Hippocampal formation (tissue), 2 donors: ENCODE results near the gene MACROD1.
A peak's percentile ranks its signal among the peaks of the same experiment; 100 is the strongest.

Source experiments
- DNase-seq, 2 donors: peaks; one replicate each; lab custom pipeline; 2025; lab: John Stamatoyannopoulos, UW

MACROD1 gene

GRCh38 chr11:64113462-64113780 is 52.5 kb downstream of the MACROD1 start:
- no peak for DNase-seq

DNA sequence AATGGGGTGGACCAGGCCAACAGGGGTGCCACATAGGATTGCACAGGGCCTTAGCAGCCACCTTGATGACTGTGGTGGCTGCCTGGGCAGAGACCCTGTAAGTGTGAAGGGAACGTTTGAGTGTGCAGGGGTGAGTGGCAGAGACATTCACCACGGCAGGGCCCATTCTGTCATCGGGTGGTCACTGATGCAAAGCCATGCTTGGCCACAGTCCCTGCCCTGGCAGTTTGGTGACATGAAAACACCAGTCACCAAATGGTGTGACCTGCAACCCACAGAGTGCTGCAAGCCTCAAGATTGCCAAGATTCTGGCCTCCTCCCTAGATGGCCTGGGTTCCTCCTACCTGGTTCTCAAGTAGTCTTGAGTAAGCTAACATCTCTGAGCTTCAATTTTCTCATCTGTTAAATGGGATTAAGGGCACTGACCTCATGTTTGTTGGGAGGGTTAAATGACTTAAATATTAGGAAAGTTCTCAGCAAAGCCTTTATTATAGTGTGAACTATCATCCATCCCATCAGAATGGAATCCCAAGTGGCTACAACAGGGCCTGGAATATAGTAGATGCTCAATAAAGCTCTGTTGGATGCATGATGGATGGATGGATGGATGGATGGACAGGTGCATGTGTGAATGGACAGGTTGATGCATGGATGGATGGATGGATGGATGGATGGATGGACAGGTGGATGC is 53.0 kb downstream of the MACROD1 start:
- no peak for DNase-seq

- DNase-seq, result no peak
Observed at GRCh38 chr11:64110465-64111375, 55.2 kb downstream of the MACROD1 start.

DNA sequence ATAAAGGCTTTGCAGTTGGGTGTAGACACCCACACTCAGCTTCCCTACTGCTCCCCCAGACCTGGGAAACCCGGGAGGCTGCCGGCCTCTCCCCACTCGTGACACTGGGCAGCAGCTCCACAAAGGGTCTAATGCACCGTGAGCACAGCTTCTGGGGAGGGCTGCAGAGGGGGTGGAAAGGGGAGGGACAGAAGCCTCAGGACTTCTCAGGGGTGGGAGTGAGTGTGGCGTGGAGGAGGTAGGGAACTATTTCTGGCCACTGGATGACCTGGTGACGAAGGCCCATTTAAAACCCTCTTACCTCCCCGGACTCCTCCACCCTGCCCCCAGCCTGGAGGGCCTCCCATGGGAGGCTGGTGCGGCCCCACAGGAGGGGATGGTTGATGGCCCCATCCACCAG is 56.6 kb downstream of the MACROD1 start:
- DNase-seq, result no peak

GRCh38 chr11:64107303-64107702 is 58.6 kb downstream of the MACROD1 start:
- no peak for DNase-seq

- DNase-seq, result no peak
Observed at GRCh38 chr11:64104632-64105031, 61.3 kb downstream of the MACROD1 start.

GRCh38 chr11:64103277-64103985 is 62.5 kb downstream of the MACROD1 start:
- DNase-seq, result no peak

DNA sequence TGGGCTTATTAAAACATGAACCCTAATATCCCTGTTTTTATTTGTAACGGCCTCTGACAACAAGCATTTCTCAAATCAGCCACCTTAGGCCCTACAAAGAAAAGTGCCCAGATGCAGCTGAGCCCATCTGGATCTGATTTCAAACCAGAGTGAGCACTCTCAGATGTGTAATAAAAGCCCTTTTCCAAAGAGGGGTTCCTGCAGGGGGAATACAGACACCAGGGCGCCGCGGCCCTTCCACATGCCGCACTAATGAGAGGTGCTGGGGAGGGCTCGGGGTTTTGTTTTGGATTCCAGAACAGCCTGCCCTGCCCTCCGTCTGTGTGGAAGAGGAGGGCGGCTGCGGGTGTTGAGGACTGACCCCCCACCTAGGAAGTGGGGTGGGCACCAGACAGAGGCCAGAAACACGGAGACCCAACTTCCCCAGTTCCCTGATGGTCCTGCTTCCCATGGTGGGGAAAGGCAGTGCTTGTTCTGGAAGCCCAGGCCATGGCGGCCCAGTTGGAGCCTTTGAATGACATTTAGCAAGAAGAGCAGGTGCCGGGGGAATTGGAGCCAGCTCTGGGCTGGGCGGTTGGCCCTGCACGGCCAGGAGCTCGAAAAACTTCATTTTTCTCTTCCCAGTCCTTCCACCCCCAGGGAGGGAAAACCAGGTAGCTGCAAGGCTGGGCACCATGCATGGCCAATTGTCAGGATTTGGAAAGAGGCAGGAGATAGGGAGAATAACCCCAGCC is 63.7 kb downstream of the MACROD1 start:
- no peak for DNase-seq

DNA sequence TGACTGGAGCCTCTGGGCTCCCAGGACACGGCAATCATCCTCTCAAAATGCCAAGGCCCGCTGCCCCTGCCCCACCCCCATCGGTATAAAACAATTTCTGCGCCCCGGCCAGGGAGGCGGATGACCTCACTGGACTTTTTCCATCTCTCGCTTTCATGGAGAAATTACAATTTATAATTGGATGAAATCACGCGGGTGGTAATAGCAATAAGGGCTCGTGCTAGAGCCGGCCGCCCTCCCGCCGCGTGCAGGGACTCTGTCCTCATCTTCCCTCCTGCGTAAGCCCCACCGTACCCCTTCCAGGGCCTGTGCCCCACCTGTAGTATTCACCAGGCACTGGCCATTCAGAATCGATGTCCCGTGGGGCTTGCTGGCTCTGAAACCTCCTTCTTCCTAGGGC is 64.5 kb downstream of the MACROD1 start:
- DNase-seq, result peak; percentile 37 to 51

DNA sequence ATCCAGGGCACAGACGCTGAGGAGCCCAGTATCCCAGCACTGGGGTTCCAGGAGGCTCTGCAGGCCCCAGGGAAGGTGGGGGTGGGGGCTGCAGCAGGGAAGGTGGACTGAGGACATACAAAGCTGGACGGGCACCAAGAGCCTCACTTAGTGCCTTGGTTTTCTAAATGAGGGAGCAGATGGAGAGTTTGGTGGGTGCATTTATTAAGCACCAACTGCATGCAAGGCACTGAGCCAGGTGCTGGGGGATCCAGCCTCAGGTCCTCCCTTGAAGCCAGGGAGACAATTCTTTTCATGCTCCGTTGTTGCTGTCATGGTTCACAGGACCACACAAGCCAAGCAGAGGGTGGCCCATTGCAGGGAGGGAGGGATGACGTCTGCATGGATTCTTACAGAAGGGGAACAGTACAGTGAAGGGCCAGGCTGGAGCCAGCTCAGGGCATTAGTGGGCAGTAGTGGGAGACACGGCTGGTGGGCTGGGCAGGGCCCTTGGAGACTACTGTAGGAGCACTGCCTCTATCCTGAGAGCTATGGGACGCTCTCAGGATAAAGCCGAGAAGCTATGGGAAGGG is 65.0 kb downstream of the MACROD1 start:
- no peak for DNase-seq

- no peak for DNase-seq
Observed at GRCh38 chr11:64100360-64100759, 65.6 kb downstream of the MACROD1 start.

DNA sequence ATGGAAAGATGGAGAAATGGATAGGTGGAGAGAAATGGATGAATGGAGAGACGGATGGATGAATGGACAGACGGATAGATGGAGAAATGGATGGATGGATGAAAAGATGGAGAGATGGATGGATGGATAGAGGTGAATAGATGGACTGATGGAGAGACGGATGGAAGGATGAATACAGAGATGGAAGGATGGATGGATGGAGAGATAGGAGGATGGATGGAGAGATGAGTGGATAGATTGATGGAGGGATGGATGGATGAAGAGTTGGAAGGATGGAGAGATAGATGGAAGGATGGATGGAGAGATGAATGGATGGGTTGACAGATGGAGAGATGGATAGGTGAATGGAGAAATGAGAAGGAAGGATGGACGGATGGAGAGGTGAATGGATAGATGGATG is 66.5 kb downstream of the MACROD1 start:
- DNase-seq, result no peak

DNA sequence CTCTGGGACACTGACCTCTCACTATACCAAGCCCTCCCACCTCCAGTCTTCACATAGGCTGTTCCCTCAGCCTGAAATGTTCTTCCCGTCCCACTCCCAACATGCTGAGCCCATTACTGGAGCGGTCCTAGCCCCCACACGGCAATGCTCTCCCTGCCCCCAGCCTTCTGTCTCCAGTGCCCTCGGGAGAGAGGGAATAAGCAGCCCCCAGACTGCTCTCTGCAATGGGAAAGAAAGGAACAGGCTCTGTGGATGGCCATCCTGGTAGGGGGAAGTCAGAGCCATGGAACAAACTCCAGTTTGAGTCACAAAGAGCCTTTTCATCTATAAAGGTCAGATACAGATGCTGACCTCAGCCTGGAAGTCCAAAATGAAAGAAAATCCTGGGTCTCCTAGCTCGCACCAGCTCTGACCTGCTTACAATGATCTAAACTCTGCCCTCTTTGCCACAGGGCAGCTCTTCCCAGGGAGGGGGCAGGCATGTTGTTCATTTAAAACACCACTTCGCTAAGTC is 67.5 kb downstream of the MACROD1 start:
- peak in 1 of 2 donors; percentile 55 for DNase-seq

DNA sequence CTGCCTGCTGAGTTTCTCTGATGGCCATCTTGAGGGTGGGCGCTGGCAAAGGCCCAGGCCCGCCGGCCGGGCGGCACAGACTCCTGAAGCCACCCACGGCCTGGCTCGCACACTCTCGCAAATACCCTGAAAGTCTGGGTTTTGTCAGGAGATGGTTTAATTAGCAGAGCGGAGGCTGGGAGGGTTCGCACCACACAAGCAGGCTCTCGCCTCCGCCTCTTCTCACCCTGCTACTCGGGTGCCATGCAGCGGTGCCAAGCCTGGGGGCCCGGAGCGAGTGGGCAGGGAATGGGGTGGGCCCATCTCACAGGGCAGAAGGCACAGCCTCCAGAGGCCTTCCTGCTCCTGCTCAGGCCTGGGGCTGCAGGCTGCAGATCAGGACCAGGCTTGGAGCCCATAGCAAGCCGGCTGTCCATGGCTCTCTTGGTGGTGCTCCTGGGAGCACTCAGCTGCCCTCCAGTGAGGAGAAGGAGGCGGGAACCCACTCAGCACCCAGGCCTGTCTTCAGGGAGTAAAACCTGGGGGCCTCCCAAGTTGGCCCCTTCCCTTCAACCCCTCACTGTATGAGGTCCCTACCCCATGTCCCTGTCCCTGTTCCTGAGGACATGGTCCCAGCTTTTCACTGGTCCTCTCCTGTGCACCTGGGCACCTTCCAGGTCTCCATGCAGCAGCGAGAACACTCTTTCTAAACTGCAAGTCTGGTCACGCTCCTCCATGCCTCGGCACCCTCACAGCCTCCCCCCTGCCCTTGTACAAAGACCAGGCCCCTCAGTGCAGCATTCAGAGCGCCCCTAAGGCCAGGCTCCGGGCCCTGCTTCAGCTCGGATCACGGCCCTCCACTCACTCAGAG is 68.2 kb downstream of the MACROD1 start:
- DNase-seq, result no peak

DNA sequence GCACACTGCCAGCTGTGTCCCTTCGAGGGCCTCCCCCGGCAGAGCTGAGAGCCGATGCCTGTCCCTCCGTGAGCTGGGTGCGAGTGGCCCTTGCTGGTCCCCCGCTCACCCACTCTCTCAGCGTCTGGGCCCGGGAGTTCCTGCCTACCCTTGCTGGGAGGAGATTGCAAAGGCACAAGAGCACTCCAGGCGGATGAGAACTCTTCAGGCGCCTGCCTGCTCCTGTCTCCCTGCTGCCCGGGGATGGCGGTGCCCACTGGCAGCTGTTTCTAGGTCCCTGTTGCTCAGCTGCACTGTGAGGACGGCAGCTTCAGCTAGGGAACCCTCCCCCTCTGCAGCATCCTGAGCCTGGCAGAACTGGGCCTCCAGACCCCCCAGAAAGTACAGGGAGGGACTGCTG is 69.1 kb downstream of the MACROD1 start:
- DNase-seq, result no peak

- DNase-seq, result no peak
Observed at GRCh38 chr11:64095949-64096348, 70.0 kb downstream of the MACROD1 start.

- DNase-seq, result no peak
Observed at GRCh38 chr11:64095273-64095817, 70.6 kb downstream of the MACROD1 start.

GRCh38 chr11:64094463-64095260 is 71.3 kb downstream of the MACROD1 start:
- peak in 1 of 2 donors; percentile 38 for DNase-seq
